OCI-LY1 (cell line): ENCODE results near the gene RYR1.

ENCODE experiments used
- H2AFZ ChIP-seq: fragments of 200-600 bp; sonication (generic), shearing (Covaris generic); 2 replicates; pipeline ENCODE4 v1.6.0; 2014; ENCODE audit warnings: antibody characterized with exemption, mild to moderate bottlenecking, low read length
- H3F3A ChIP-seq: fragments of 200-600 bp; sonication (generic), shearing (Covaris generic); 2 replicates; pipeline ENCODE4 v1.6.0; 2014; ENCODE audit warnings: mild to moderate bottlenecking, antibody characterized with exemption, low read length, moderate library complexity; ENCODE audit not compliant: insufficient read depth
- H3K27ac ChIP-seq: fragments of 200-600 bp; sonication (generic); 2 replicates; pipeline ENCODE4 v1.5.1; 2014; ENCODE audit warnings: low read length, mixed run types, mild to moderate bottlenecking, low read depth; ENCODE audit not compliant: poor library complexity, severe bottlenecking
- H3K27me3 ChIP-seq: fragments of 200-600 bp; sonication (generic); 2 replicates; pipeline ENCODE4 v1.6.0; 2014; ENCODE audit warnings: antibody characterized with exemption, mild to moderate bottlenecking, low read length, moderate library complexity; ENCODE audit not compliant: insufficient read depth
- H3K36me3 ChIP-seq: fragments of 200-600 bp; sonication (generic); 2 replicates; pipeline ENCODE4 v1.6.1; 2014; ENCODE audit warnings: mild to moderate bottlenecking, antibody characterized with exemption, low read length, moderate library complexity, mixed read lengths; ENCODE audit not compliant: insufficient read depth
- H3K4me1 ChIP-seq: fragments of 200-600 bp; sonication (generic); 2 replicates; pipeline ENCODE4 v1.5.1; 2014; ENCODE audit warnings: mild to moderate bottlenecking, low read length, moderate library complexity; ENCODE audit not compliant: insufficient read depth, severe bottlenecking
- H3K4me2 ChIP-seq: fragments of 200-600 bp; sonication (generic), shearing (Covaris generic); 2 replicates; pipeline ENCODE4 v1.6.1; 2014; ENCODE audit warnings: low read length
- H3K4me3 ChIP-seq: fragments of 200-600 bp; sonication (generic); 2 replicates; pipeline ENCODE4 v1.5.1; 2014; ENCODE audit warnings: low read length, low read depth, mild to moderate bottlenecking, mixed read lengths; ENCODE audit not compliant: poor library complexity, severe bottlenecking
- H3K79me2 ChIP-seq: fragments of 200-600 bp; shearing (Covaris generic); 2 replicates; pipeline ENCODE4 v1.6.1; 2016; ENCODE audit warnings: mixed run types, low read length, mixed read lengths; ENCODE audit not compliant: insufficient read depth
- H3K9ac ChIP-seq: fragments of 200-600 bp; sonication (generic), shearing (Covaris generic); 2 replicates; pipeline ENCODE4 v1.6.1; 2014; ENCODE audit warnings: mild to moderate bottlenecking, low read length, mixed read lengths
- H3K9me2 ChIP-seq: fragments of 200-600 bp; sonication (generic), shearing (Covaris generic); 2 replicates; pipeline ENCODE4 v1.6.1; 2014; ENCODE audit warnings: low read depth, mild to moderate bottlenecking, low read length, mixed read lengths
- H3K9me3 ChIP-seq: fragments of 200-600 bp; shearing (Covaris generic); 2 replicates; pipeline ENCODE4 v1.6.1; 2014; ENCODE audit warnings: low read length, mixed read lengths
- H4K20me1 ChIP-seq: fragments of 200-600 bp; sonication (generic), shearing (Covaris generic); 2 replicates; pipeline ENCODE4 v1.6.0; 2016; ENCODE audit warnings: mild to moderate bottlenecking, low read length; ENCODE audit not compliant: insufficient read depth
- CTCF ChIP-seq: fragments of 200-600 bp; sonication (generic), shearing (Covaris generic); IDR thresholded peaks from 2 replicates; pipeline ENCODE4 v1.5.1; 2017; ENCODE audit warnings: mild to moderate bottlenecking, antibody characterized with exemption, low read length, moderate library complexity, mixed read lengths
- EZH2 ChIP-seq: fragments of 200-600 bp; sonication (generic), shearing (Covaris generic); IDR thresholded peaks from 2 replicates; pipeline ENCODE4 v1.8.0; 2017; ENCODE audit warnings: borderline replicate concordance, mixed run types, mild to moderate bottlenecking, antibody characterized with exemption, low read length, moderate library complexity, mixed read lengths

Gene RYR1

GRCh38 chr19:38484747-38485146 is 51.3 kb downstream of the RYR1 start:
- H3K4me3 ChIP-seq = no peak overlapping the region
- no peaks in the 10 kb centered on the region for H3K4me1 ChIP-seq
- H3K4me2 ChIP-seq = no peak overlapping the region
- TF ChIP-seq EZH2 (no peak), CTCF (no peak)
- H3K27me3 ChIP-seq = peaks cover 3% of the 10 kb centered on the region; the same call in 1 of the 2 replicates
- no peaks in the 10 kb centered on the region for H3K9me3 ChIP-seq
- H3F3A ChIP-seq = no peaks in the 10 kb centered on the region
- H2AFZ ChIP-seq = no peak overlapping the region
- no peaks in the 10 kb centered on the region for H3K36me3 ChIP-seq
- no peak overlapping the region for H3K27ac ChIP-seq
- H3K9ac ChIP-seq = no peak overlapping the region
- no peaks in the 10 kb centered on the region for H3K79me2 ChIP-seq
- no peaks in the 10 kb centered on the region for H3K9me2 ChIP-seq
- no peaks in the 10 kb centered on the region for H4K20me1 ChIP-seq

GRCh38 chr19:38485541-38486285 is 52.2 kb downstream of the RYR1 start:
- Histone ChIP-seq H3K9ac (no peak overlapping the region), H3K4me2 (no peak overlapping the region)

GRCh38 chr19:38486731-38487336 is 53.3 kb downstream of the RYR1 start:
- Histone ChIP-seq H3K9me2 (no peaks in the 10 kb centered on the region), H3K4me2 (no peak overlapping the region), H3K27me3 (no peaks in the 10 kb centered on the region), H3K79me2 (no peaks in the 10 kb centered on the region), H3K9ac (no peak overlapping the region), H3K27ac (no peak overlapping the region), H3F3A (no peaks in the 10 kb centered on the region), H2AFZ (no peak overlapping the region), H3K36me3 (no peaks in the 10 kb centered on the region), H3K4me1 (no peaks in the 10 kb centered on the region), H4K20me1 (no peaks in the 10 kb centered on the region), H3K4me3 (no peak overlapping the region), H3K9me3 (peaks cover 4% of the 10 kb centered on the region; the same call in 1 of the 2 replicates)
- TF ChIP-seq EZH2 (no peak), CTCF (no peak)

More at GRCh38 chr19:38485541-38486285, 52.2 kb downstream of the RYR1 start:
- Histone ChIP-seq H3K9me3 (0 out of 2 replicates have a peak, but pooled peaks cover under 1% of the 10 kb centered on the region), H3K9me2 (no peaks in the 10 kb centered on the region), H3F3A (no peaks in the 10 kb centered on the region), H3K4me1 (no peaks in the 10 kb centered on the region), H4K20me1 (no peaks in the 10 kb centered on the region), H3K27me3 (peaks cover 3% of the 10 kb centered on the region; the same call in 1 of the 2 replicates), H2AFZ (no peak overlapping the region), H3K27ac (no peak overlapping the region), H3K36me3 (no peaks in the 10 kb centered on the region), H3K4me3 (no peak overlapping the region), H3K79me2 (no peaks in the 10 kb centered on the region)
- TF ChIP-seq CTCF = no peak
- TF ChIP-seq EZH2 = no peak
